MCF 10A (cell line): Measurements from ENCODE around the gene IKZF3. TPM values are rescaled to one million over a fixed set of nuclear protein-coding genes. Genes with fewer than 3 reads are reported as not detected.
A peak's percentile ranks its signal among the peaks of the same experiment; 100 is the strongest.

Source experiments
- BruUV-seq: library from RNA; stranded (reverse); fragments of 400-500 nt; replicated peaks from 2 replicates; lab custom pipeline; 2021; lab: Mats Ljungman, UMichigan
- CTCF ChIA-PET: fragments of 300-600 bp; sonication (Branson Sonifier 250); formaldehyde crosslinking; extraction: SDS; loops from one replicate; lab custom pipeline; 2021; ENCODE audit warnings: antibody characterized with exemption, inconsistent platforms; lab: Yijun Ruan, JAX
- POLR2A ChIA-PET: fragments of 300-600, 350-650 bp; sonication (Branson Sonifier 250); formaldehyde crosslinking; extraction: SDS; loops from one replicate; lab custom pipeline; 2020; ENCODE audit warnings: antibody characterized with exemption, inconsistent platforms; lab: Yijun Ruan, JAX
- DNase-seq: peaks from one replicate; pipeline ENCODE4 v3.0.0-alpha.2; 2018; ENCODE audit not compliant: unreplicated experiment
- H3K27ac Mint-ChIP-seq: one replicate; pipeline ENCODE4 v1.8.0; 2022; ENCODE audit warnings: mild to moderate bottlenecking, low read depth, mixed read lengths; ENCODE audit not compliant: unreplicated experiment
- H3K27me3 Mint-ChIP-seq: one replicate; pipeline ENCODE4 v1.8.0; 2022; ENCODE audit warnings: mixed read lengths; ENCODE audit not compliant: insufficient read depth, unreplicated experiment
- H3K36me3 Mint-ChIP-seq: one replicate; pipeline ENCODE4 v1.8.0; 2022; ENCODE audit warnings: mild to moderate bottlenecking, moderate library complexity, mixed read lengths; ENCODE audit not compliant: insufficient read depth, unreplicated experiment
- H3K4me1 Mint-ChIP-seq: one replicate; pipeline ENCODE4 v1.8.0; 2022; ENCODE audit warnings: mixed read lengths; ENCODE audit not compliant: insufficient read depth, unreplicated experiment
- H3K4me3 Mint-ChIP-seq: one replicate; pipeline ENCODE4 v1.8.0; 2022; ENCODE audit warnings: mild to moderate bottlenecking, moderate library complexity, mixed read lengths; ENCODE audit not compliant: unreplicated experiment
- H3K9me3 Mint-ChIP-seq: one replicate; pipeline ENCODE4 v1.8.0; 2022; ENCODE audit warnings: mixed read lengths; ENCODE audit not compliant: unreplicated experiment
- intact Hi-C: fragments of 100-400 bp; cut with micrococcal nuclease; formaldehyde crosslinking; loops from 2 replicates; pipeline ENCODE4 v1.14.1; 2022
- total RNA-seq: library from RNA; stranded (reverse); gene quantifications from 2 replicates; pipeline ENCODE4 v1.2.3, GENCODE V29; 2022
- TF ChIP-seq, protein P1 (sequence below): fragments of 200-600 bp; IDR thresholded peaks from one replicate; pipeline ENCODE4 v1.8.0; 2022; ENCODE audit warnings: antibody characterized with exemption, mild to moderate bottlenecking; ENCODE audit not compliant: unreplicated experiment

IKZF3 gene
- total RNA-seq, 1 experiment from 2014 or later, result not detected

DNA sequence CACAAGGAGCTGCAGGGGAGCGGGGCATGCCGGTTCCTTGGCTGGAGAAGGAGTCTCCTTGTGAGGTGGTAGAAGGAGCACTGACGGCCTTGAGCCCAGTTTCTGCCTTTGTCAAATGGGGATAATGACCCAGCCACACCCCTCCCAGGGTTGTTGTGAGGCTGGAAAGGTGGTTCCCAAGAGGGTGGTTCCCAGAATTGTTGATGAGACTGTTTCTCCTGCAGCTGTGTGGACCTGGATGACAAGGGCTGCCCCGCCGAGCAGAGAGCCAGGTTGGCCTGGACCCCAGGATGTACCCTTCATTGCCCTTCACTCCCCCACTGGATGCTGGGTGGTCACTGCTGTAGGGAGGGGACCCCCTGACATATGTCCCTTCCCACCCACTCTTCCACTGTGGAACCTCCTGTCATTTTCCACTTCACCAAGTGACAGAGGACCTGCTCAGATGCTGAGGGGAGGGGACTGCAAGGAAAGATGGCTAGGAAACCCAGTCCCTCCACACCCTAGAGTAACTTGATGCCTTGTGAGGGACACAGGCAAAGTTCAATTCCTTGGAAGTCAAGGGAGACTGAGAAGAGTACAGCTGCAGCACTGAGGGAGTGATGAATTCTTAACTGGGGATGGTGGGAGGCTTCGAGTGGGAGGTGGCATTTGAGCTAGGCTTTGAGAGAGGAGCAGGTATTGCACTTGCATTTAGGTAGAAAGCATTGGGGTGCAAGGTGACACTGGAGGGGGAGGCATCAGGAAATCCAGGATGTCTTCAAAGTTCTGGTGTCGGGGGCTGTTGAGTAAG lies 144.4 kb downstream of the IKZF3 start:
- BruUV-seq, result no TSS peak
- DNase-seq, result no peak
- Mint-ChIP-seq H3K27ac (no peak overlapping the region), H3K27me3 (no peaks in the 10 kb centered on the region), H3K4me1 (no peaks in the 10 kb centered on the region), H3K36me3 (peaks cover 8% of the 10 kb centered on the region), H3K4me3 (no peak overlapping the region), H3K9me3 (no peaks in the 10 kb centered on the region)
- CTCF ChIA-PET, result interaction anchor here (0.6 to 1.5 kb wide), 6 partner anchors 10 to 330 kb away, joined by 3 to 5 read pairs (median 3); partner anchors contain the start of gene MIEN1
- TF ChIP-seq, protein P1, sequence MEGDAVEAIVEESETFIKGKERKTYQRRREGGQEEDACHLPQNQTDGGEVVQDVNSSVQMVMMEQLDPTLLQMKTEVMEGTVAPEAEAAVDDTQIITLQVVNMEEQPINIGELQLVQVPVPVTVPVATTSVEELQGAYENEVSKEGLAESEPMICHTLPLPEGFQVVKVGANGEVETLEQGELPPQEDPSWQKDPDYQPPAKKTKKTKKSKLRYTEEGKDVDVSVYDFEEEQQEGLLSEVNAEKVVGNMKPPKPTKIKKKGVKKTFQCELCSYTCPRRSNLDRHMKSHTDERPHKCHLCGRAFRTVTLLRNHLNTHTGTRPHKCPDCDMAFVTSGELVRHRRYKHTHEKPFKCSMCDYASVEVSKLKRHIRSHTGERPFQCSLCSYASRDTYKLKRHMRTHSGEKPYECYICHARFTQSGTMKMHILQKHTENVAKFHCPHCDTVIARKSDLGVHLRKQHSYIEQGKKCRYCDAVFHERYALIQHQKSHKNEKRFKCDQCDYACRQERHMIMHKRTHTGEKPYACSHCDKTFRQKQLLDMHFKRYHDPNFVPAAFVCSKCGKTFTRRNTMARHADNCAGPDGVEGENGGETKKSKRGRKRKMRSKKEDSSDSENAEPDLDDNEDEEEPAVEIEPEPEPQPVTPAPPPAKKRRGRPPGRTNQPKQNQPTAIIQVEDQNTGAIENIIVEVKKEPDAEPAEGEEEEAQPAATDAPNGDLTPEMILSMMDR, result no peak
- intact Hi-C loops, result no loop called here
- POLR2A ChIA-PET, result interaction anchor here (0.7 to 1.8 kb wide), 4 partner anchors 9 to 91 kb away, joined by 3 to 6 read pairs (median 4); partner anchors contain the start of gene ERBB2

GRCh38 chr17:39717660-39718059 lies 146.5 kb downstream of the IKZF3 start:
- no peak for DNase-seq
- no peaks in the 10 kb centered on the region for H3K9me3 Mint-ChIP-seq
- CTCF ChIA-PET, result interaction anchor here (1.0 kb wide), 1 partner anchor 9 kb away, joined by 4 read pairs; no protein-coding TSS in a partner anchor
- H3K36me3 Mint-ChIP-seq, result peaks cover 14% of the 10 kb centered on the region
- intact Hi-C loops, result no loop called here
- H3K4me3 Mint-ChIP-seq, result no peak overlapping the region
- TF ChIP-seq, protein P1, result no peak
- H3K27ac Mint-ChIP-seq, result no peak overlapping the region
- POLR2A ChIA-PET, result interaction anchor here (1.8 kb wide), 1 partner anchor 18 kb away, joined by 6 read pairs; the partner anchor contains the start of gene ERBB2
- no peaks in the 10 kb centered on the region for H3K4me1 Mint-ChIP-seq
- no TSS peak for BruUV-seq
- no peaks in the 10 kb centered on the region for H3K27me3 Mint-ChIP-seq

GRCh38 chr17:39716879-39717536 lies 147.1 kb downstream of the IKZF3 start:
- BruUV-seq, result no TSS peak
- POLR2A ChIA-PET, result interaction anchor here (0.6 to 1.9 kb wide), 8 partner anchors 8 to 900 kb away, joined by 3 to 7 read pairs (median 4); partner anchors contain the start of genes ERBB2, MIEN1 and PGAP3
- H3K27ac Mint-ChIP-seq, result no peak overlapping the region
- no peaks in the 10 kb centered on the region for H3K27me3 Mint-ChIP-seq
- peaks cover 16% of the 10 kb centered on the region for H3K36me3 Mint-ChIP-seq
- intact Hi-C loops, result no loop called here
- no peaks in the 10 kb centered on the region for H3K4me1 Mint-ChIP-seq
- peak; percentile 50 for DNase-seq
- CTCF ChIA-PET, result interaction anchor here (0.6 to 1.7 kb wide), 4 partner anchors 13 to 50 kb away, joined by 3 to 8 read pairs (median 3); partner anchors contain the start of genes MIEN1 and PGAP3
- H3K9me3 Mint-ChIP-seq, result no peaks in the 10 kb centered on the region
- no peak overlapping the region for H3K4me3 Mint-ChIP-seq
- TF ChIP-seq, protein P1, result no peak
